ENCODE data around the gene SQSTM1. TPM values are rescaled to one million over a fixed set of nuclear protein-coding genes. Genes with fewer than 3 reads are reported as not detected.

SQSTM1 gene
- total RNA-seq, 1 donor from 2014 or later = 146 TPM

DNA sequence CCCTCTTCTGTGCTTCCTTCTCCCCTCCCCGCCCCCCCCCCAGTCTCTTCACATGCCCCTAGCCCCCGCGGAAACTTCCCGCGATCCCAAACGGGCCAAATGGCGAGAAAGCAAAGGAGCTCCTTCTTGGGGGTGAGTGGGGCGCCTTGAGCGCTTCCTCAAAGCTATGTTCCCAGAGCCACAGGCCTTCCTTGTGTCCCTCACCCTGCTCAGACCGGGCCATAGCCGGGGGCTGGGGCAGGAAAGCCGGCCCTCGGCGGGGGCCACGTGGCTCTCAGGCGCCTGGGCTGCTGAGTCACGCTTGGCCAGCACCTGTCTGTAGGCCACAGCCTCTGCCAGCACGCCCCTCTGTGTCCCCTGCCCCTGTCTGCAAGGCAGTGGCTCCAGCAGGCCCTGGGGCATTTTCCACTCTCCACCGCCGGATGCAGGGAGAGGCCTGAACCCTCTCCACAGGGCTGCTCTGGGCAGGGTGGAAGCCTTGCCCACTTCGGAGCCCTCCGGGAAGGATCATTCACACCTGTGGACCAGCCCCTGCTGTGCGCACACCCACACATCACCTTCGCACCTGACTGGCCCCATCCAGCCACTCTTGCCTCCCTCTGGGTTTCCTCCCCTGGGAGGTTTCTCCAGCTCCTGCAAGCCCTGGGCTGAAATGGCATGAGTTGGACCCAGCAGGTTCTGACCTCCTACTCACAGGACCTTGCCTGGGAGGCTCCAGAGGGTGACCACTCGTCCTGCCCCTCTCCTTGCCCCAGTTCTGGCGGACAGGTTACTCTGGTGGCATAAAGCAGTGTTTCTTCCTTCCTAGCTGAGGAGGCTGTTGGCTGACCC is 1.2 kb upstream of the SQSTM1 start:
- Mint-ChIP-seq H3K9me3 (no peaks in the 10 kb centered on the region), H3K4me3 (peak overlapping the region; percentile 73), H3K36me3 (peaks cover 6% of the 10 kb centered on the region), H3K27me3 (ENCODE audit: low read depth) (no peaks in the 10 kb centered on the region), H3K27ac (peak overlapping the region; percentile 96), H3K4me1 (peaks cover 36% of the 10 kb centered on the region)
- TF ChIP-seq, protein P1, sequence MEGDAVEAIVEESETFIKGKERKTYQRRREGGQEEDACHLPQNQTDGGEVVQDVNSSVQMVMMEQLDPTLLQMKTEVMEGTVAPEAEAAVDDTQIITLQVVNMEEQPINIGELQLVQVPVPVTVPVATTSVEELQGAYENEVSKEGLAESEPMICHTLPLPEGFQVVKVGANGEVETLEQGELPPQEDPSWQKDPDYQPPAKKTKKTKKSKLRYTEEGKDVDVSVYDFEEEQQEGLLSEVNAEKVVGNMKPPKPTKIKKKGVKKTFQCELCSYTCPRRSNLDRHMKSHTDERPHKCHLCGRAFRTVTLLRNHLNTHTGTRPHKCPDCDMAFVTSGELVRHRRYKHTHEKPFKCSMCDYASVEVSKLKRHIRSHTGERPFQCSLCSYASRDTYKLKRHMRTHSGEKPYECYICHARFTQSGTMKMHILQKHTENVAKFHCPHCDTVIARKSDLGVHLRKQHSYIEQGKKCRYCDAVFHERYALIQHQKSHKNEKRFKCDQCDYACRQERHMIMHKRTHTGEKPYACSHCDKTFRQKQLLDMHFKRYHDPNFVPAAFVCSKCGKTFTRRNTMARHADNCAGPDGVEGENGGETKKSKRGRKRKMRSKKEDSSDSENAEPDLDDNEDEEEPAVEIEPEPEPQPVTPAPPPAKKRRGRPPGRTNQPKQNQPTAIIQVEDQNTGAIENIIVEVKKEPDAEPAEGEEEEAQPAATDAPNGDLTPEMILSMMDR (IDR thresholded peaks at IDR 0.05; ENCODE audit: unreplicated experiment) = no peak
- peak in 1 of 2 experiments; percentile 62 for DNase-seq (ENCODE audit: low spot score in 2 of 2, unreplicated experiment in 2 of 2)

DNA sequence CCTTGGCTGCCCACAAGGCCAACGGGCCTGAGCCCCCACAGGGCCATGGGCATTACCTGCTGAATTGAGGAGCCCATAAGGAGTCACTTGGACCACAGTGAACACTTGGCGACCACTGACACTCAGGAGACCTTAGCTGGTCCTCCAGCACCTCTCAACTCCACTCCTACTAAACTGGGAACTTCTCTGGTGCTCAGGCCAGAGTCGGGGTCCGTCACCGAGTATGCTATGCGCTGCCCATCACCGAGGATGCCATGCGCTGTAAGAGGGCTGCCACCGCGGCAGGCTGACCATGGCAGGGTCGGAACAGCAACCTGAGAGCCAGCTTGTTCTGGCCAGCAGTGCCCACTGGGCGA is 600 bp upstream of the SQSTM1 start:
- H3K4me3 Mint-ChIP-seq = peak overlapping the region; percentile 73
- peaks cover 10% of the 10 kb centered on the region for H3K36me3 Mint-ChIP-seq
- no peaks in the 10 kb centered on the region for H3K27me3 Mint-ChIP-seq (ENCODE audit: low read depth)
- peaks cover 36% of the 10 kb centered on the region for H3K4me1 Mint-ChIP-seq
- no peaks in the 10 kb centered on the region for H3K9me3 Mint-ChIP-seq
- no peak for DNase-seq (ENCODE audit: low spot score in 2 of 2, unreplicated experiment in 2 of 2)
- peak overlapping the region; percentile 96 for H3K27ac Mint-ChIP-seq
- TF ChIP-seq, protein P1 (IDR thresholded peaks at IDR 0.05; ENCODE audit: unreplicated experiment) = no peak

DNA sequence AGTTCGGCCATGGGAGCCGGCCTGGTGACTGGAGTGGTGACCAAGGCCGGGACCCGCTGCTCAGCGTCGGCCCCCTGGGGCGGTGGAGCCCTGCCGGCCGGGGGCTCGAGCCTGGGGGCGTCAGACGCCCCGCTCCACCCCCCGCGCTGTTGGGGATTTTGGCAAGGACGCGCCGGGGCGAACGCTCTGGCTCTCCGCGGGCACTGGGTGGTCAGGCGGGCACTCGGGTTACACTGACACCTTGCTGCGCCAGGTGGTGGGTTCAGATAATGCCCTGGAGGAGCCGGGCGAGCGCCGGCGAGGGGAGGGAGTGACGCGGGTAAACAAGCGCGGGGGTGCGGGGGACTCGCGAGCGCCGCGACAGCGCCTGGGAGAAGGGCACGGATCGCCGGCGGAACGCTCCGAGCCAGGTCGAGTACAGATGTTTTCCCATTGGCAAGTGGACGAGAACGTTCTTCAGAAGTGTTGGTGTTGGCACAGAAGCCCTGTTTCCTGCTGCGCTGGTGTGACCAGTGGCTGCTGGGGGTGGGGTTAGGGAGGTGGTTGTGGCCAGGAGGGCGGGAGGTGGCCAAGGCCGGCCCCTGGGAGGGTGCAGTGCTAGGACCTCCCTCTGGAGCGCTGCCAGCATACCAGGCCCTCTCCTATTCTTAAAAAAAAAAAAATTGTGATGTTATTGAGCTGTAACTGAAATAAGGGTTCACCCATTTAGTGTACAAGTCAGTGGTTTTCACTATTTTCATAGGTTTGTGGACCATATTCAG is 773 bp downstream of the SQSTM1 start:
- no peaks in the 10 kb centered on the region for H3K9me3 Mint-ChIP-seq
- TF ChIP-seq, protein P1 (IDR thresholded peaks at IDR 0.05; ENCODE audit: unreplicated experiment) = peak; percentile 10
- no peaks in the 10 kb centered on the region for H3K27me3 Mint-ChIP-seq (ENCODE audit: low read depth)
- H3K4me1 Mint-ChIP-seq = peaks cover 36% of the 10 kb centered on the region
- peaks cover 15% of the 10 kb centered on the region for H3K36me3 Mint-ChIP-seq
- peak overlapping the region; percentile 99 for H3K27ac Mint-ChIP-seq
- H3K4me3 Mint-ChIP-seq = peak overlapping the region; percentile 97
- DNase-seq (ENCODE audit: low spot score in 2 of 2, unreplicated experiment in 2 of 2) = peak; percentile 75 to 79

DNA sequence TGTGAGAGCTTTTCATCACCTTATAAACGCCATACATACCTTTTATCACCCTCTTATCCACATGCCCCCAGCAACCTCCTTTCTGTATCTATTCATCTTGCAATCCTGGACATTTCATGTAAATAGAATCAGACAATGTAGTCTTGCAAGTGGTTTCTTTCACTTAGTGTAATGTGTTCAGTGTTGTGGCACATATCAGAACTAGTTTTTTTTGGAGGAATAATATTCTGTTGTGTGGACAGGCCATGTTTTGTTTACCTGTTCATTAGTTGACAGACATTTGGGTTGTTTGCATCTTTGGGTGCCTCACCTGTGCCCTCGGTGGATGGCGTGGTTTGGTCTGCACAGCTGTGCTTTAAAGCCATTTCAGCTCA is 1.3 kb downstream of the SQSTM1 start:
- peak overlapping the region; percentile 99 for H3K27ac Mint-ChIP-seq
- TF ChIP-seq, protein P1 (IDR thresholded peaks at IDR 0.05; ENCODE audit: unreplicated experiment) = no peak
- no peak for DNase-seq (ENCODE audit: low spot score in 2 of 2, unreplicated experiment in 2 of 2)

DNA sequence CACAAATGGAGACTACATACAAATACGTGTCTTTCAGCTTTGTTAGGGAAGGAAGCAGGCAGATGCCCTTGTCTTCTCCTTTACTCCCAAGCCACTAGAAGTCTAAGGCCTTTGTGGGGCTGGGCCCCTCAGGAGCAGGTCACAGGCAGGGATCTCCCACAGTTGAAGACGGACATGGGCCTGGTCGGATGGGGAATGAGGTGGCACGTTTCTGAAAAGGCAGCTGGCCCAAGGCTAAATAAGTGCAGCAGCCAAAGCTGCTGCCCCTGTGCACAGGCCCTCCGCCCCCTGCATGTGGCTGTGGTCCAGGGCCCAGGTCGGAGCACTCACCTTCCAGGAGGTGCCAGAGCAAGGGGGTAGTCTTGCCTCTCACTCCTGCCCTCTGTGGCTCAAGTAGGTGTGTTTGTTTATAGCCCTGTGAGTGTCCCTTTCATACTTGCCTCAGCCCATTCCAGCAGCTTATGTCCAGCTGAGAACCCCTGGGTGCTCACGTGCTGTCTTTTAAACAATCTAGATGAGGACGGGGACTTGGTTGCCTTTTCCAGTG is 1.8 kb downstream of the SQSTM1 start:
- TF ChIP-seq, protein P1 (IDR thresholded peaks at IDR 0.05; ENCODE audit: unreplicated experiment) = no peak
- peaks cover 36% of the 10 kb centered on the region for H3K4me1 Mint-ChIP-seq
- no peaks in the 10 kb centered on the region for H3K9me3 Mint-ChIP-seq
- peak overlapping the region; percentile 97 for H3K4me3 Mint-ChIP-seq
- peaks cover 21% of the 10 kb centered on the region for H3K36me3 Mint-ChIP-seq
- no peaks in the 10 kb centered on the region for H3K27me3 Mint-ChIP-seq (ENCODE audit: low read depth)
- peak overlapping the region; percentile 99 for H3K27ac Mint-ChIP-seq
- DNase-seq (ENCODE audit: low spot score in 2 of 2, unreplicated experiment in 2 of 2) = no peak

More for the DNA sequence above, 1.3 kb downstream of the SQSTM1 start:
- H3K9me3 Mint-ChIP-seq = no peaks in the 10 kb centered on the region
- peak overlapping the region; percentile 97 for H3K4me3 Mint-ChIP-seq
- peaks cover 36% of the 10 kb centered on the region for H3K4me1 Mint-ChIP-seq
- H3K27me3 Mint-ChIP-seq (ENCODE audit: low read depth) = no peaks in the 10 kb centered on the region
- H3K36me3 Mint-ChIP-seq = peaks cover 19% of the 10 kb centered on the region
